HG03442 (cell line): Measurements from ENCODE around the gene MAGEA3.
"Not testable (repeated sequence)": the region's sequence is repeated elsewhere in the genome, so short reads cannot be mapped to it uniquely, and the experiment has no call there.

Source experiments
- ATAC-seq: cut with Tn5 transposase; IDR thresholded peaks from one replicate; pipeline ENCODE4 v1.9.1; 2021; ENCODE audit warnings: mild to moderate bottlenecking, moderate library complexity; ENCODE audit not compliant: unreplicated experiment

MAGEA3 gene

GRCh38 chrX:152735860-152736511 is 37.4 kb downstream of the MAGEA3 start:
- ATAC-seq = no peak

- not testable (repeated sequence) for ATAC-seq
Measured at GRCh38 chrX:152736528-152736927, 37.9 kb downstream of the MAGEA3 start.

GRCh38 chrX:152738560-152738959 is 40.0 kb downstream of the MAGEA3 start:
- ATAC-seq = no peak
